OCI-LY3 (cell line): Measurements from ENCODE around the gene CHD5.

Source experiments
- CTCF ChIP-seq: fragments of 200-600, 300-600 bp; sonication (generic); IDR thresholded peaks from 2 replicates; pipeline ENCODE4 v1.5.1; 2014; ENCODE audit warnings: antibody characterized with exemption, low read length, low read depth
- EZH2phosphoT487 ChIP-seq: fragments of 200-600 bp; shearing (Covaris generic); IDR thresholded peaks from 2 replicates; pipeline ENCODE4 v1.6.1; 2018; ENCODE audit warnings: antibody characterized with exemption, mixed run types, low read depth

DNA sequence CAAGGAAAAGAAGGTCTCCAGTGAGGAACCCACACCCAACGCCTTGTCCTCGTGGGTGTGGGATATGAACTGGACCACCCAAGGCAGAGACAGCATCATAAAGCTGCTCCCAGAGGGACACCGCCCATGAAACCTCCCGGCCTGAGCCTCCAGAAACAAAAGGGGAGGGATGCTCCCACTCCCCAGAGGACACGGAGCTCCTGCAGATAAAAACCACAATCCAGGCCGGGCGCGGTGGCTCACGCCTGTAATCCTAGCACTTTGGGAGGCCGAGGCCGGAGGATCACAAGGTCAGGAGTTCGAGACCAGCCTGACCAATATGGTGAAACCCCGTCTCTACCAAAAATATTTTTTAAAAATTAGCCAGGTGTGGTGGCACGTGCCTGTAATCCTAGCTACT is 66.4 kb downstream of the CHD5 start:
- TF ChIP-seq EZH2phosphoT487 = no peak
- no peak for TF ChIP-seq CTCF
